Endodermal cell (in vitro differentiated cells): ENCODE results near the gene RNF17. TPM values are rescaled to one million over a fixed set of nuclear protein-coding genes. Genes with fewer than 3 reads are reported as not detected.

Experiments used
- DNase-seq: peaks from one replicate; pipeline ENCODE4 v3.0.0-alpha.2; 2017
- H3K27ac ChIP-seq: 2 replicates; pipeline ENCODE4 v1.5.1; 2013; ENCODE audit warnings: mild to moderate bottlenecking, low read depth, low read length, moderate library complexity
- H3K27me3 ChIP-seq: 2 replicates; pipeline ENCODE4 v1.6.1; 2013; ENCODE audit warnings: mild to moderate bottlenecking, low read length, moderate library complexity; ENCODE audit not compliant: insufficient read depth, control insufficient read depth, poor library complexity, severe bottlenecking
- H3K36me3 ChIP-seq: 2 replicates; pipeline ENCODE4 v1.7.0; 2013; ENCODE audit warnings: mild to moderate bottlenecking, low read length, moderate library complexity; ENCODE audit not compliant: control insufficient read depth, insufficient read depth
- H3K4me1 ChIP-seq: one replicate; pipeline ENCODE4 v1.7.0; 2013; ENCODE audit warnings: low read length; ENCODE audit not compliant: control insufficient read depth, insufficient read depth
- H3K4me3 ChIP-seq: 2 replicates; pipeline ENCODE4 v1.5.1; 2013; ENCODE audit warnings: mild to moderate bottlenecking, low read length, moderate library complexity
- H3K9ac ChIP-seq: 2 replicates; pipeline ENCODE4 v1.6.1; 2013; ENCODE audit warnings: mild to moderate bottlenecking, low read length, moderate library complexity; ENCODE audit not compliant: poor library complexity, severe bottlenecking; ENCODE audit errors: extremely low read depth
- H3K9me3 ChIP-seq: 2 replicates; pipeline ENCODE4 v1.6.1; 2013; ENCODE audit warnings: mild to moderate bottlenecking, low read length, moderate library complexity; ENCODE audit not compliant: control insufficient read depth
- H3K27ac Mint-ChIP-seq: 2 replicates; pipeline ENCODE4 v1.8.0; 2020; ENCODE audit warnings: mixed read lengths
- H3K27me3 Mint-ChIP-seq: 2 replicates; pipeline ENCODE4 v1.8.0; 2021; ENCODE audit warnings: mild to moderate bottlenecking, mixed read lengths; ENCODE audit not compliant: insufficient read depth
- H3K36me3 Mint-ChIP-seq: 2 replicates; pipeline ENCODE4 v1.8.0; 2020; ENCODE audit warnings: low read depth, mixed read lengths
- H3K4me1 Mint-ChIP-seq: 2 replicates; pipeline ENCODE4 v1.8.0; 2020; ENCODE audit warnings: mixed read lengths
- H3K4me3 Mint-ChIP-seq: 2 replicates; pipeline ENCODE4 v1.8.0; 2020; ENCODE audit warnings: mild to moderate bottlenecking, moderate library complexity, mixed read lengths
- H3K9me3 Mint-ChIP-seq: 2 replicates; pipeline ENCODE4 v1.8.0; 2020; ENCODE audit warnings: mild to moderate bottlenecking, mixed read lengths
- CTCF ChIP-seq: fragments of 200-600 bp; sonication (generic); conservative IDR thresholded peaks from 2 replicates; pipeline ENCODE4 v1.5.0; 2021; ENCODE audit warnings: antibody characterized with exemption, mild to moderate bottlenecking
- WGBS, 2 experiments: methylation state at CpG; one replicate each; pipeline versions ENCODE4 v1.1.5 to v1.1.7; 2013; ENCODE audit warnings: missing lambda C conversion rate in 2 of 2, mixed read lengths in 1 of 2; ENCODE audit not compliant: insufficient coverage in 1 of 2, insufficient read length in 1 of 2; 5-methylcytosine and 5-hydroxymethylcytosine counted together
- total RNA-seq, 2 donors: library from RNA; stranded (reverse); fragmentation: NEBNext Ultra II Directional in 1 of 2; extraction: Animal tissue kit (Norgen Biotek cat#: 25700) in 1 of 2; gene quantifications; 2 replicates in 1 of 2; 3 replicates in 1 of 2; pipeline ENCODE4 v1.2.1, GENCODE V29; 2021

RNF17 gene
- total RNA-seq, 2 donors from 2014 or later, result not detected

- Histone ChIP-seq H3K27ac (no peak overlapping the region), H3K9ac (no peak overlapping the region), H3K4me1 (peaks cover 4% of the 10 kb centered on the region), H3K4me3 (no peak overlapping the region), H3K9me3 (no peaks in the 10 kb centered on the region), H3K36me3 (no peaks in the 10 kb centered on the region), H3K27me3 (no peaks in the 10 kb centered on the region)
- peak; percentile 49 for DNase-seq
- Mint-ChIP-seq H3K27me3 (peaks cover 5% of the 10 kb centered on the region), H3K4me1 (peaks cover 12% of the 10 kb centered on the region), H3K4me3 (no peak overlapping the region), H3K36me3 (no peaks in the 10 kb centered on the region), H3K9me3 (no peaks in the 10 kb centered on the region), H3K27ac (no peak overlapping the region)
- WGBS, 2 experiments, result 86 to 90% methylated on average over 8 to 9 of the region's 9 CpGs
- TF ChIP-seq CTCF, result no peak
These were observed 100.0 kb downstream of the RNF17 start for GRCh38 chr13:24863748-24864540.

- peaks cover 4% of the 10 kb centered on the region for H3K4me1 ChIP-seq
- no peaks in the 10 kb centered on the region for H3K36me3 ChIP-seq
- no peak for TF ChIP-seq CTCF
- 100% methylated on average over 2 of the region's 2 CpGs; no CpG with 5 or more reads in 1 of the 2 experiments for WGBS, 2 experiments
- H3K4me3 ChIP-seq, result no peak overlapping the region
- no peaks in the 10 kb centered on the region for H3K36me3 Mint-ChIP-seq
- H3K27me3 Mint-ChIP-seq, result peaks cover 5% of the 10 kb centered on the region
- H3K27ac ChIP-seq, result no peak overlapping the region
- no peak overlapping the region for H3K4me3 Mint-ChIP-seq
- peaks cover 14% of the 10 kb centered on the region for H3K4me1 Mint-ChIP-seq
- no peaks in the 10 kb centered on the region for H3K9me3 Mint-ChIP-seq
- H3K27me3 ChIP-seq, result no peaks in the 10 kb centered on the region
- H3K9me3 ChIP-seq, result no peaks in the 10 kb centered on the region
- no peak overlapping the region for H3K9ac ChIP-seq
- DNase-seq, result no peak
- no peak overlapping the region for H3K27ac Mint-ChIP-seq
These were observed 100.6 kb downstream of the RNF17 start for GRCh38 chr13:24864579-24864978.

- Mint-ChIP-seq H3K9me3 (no peaks in the 10 kb centered on the region), H3K27me3 (peaks cover 5% of the 10 kb centered on the region), H3K4me3 (no peak overlapping the region), H3K4me1 (peaks cover 14% of the 10 kb centered on the region), H3K27ac (no peak overlapping the region), H3K36me3 (no peaks in the 10 kb centered on the region)
- WGBS, 2 experiments, result 94 to 100% methylated on average over 1 to 4 of the region's 5 CpGs
- H3K4me3 ChIP-seq, result no peak overlapping the region
- no peak overlapping the region for H3K27ac ChIP-seq
- TF ChIP-seq CTCF, result no peak
- no peaks in the 10 kb centered on the region for H3K9me3 ChIP-seq
- no peak overlapping the region for H3K9ac ChIP-seq
- DNase-seq, result no peak
- no peaks in the 10 kb centered on the region for H3K27me3 ChIP-seq
- H3K4me1 ChIP-seq, result peaks cover 4% of the 10 kb centered on the region
- H3K36me3 ChIP-seq, result no peaks in the 10 kb centered on the region
These were observed 101.4 kb downstream of the RNF17 start for GRCh38 chr13:24865163-24865953.
